Erythroblast (primary cell): ENCODE results near the gene ATAD3B.
"Not testable (repeated sequence)": the region's sequence is repeated elsewhere in the genome, so short reads cannot be mapped to it uniquely, and the experiment has no call there.

Source experiments
- GATA1 ChIP-seq: IDR thresholded peaks from 2 replicates; pipeline ENCODE4 v1.6.1; 2011; ENCODE audit warnings: low read depth, mild to moderate bottlenecking, control low read depth, low read length, moderate library complexity
- POLR2A ChIP-seq: IDR thresholded peaks from 2 replicates; pipeline ENCODE4 v1.6.1; 2011; ENCODE audit warnings: mild to moderate bottlenecking, low read length

GRCh38 chr1:1518621-1519007 lies 47.0 kb downstream of the ATAD3B start:
- not testable (repeated sequence) for TF ChIP-seq POLR2A, GATA1
